Activated T-cell treated with anti-CD3 and anti-CD28 coated beads, Interleukin-2, amount 50 U/mL, for 4 hours (primary cell): ENCODE results near the gene CFDP1. TPM values are rescaled to one million over a fixed set of nuclear protein-coding genes. Genes with fewer than 3 reads are reported as not detected.
"Not testable (repeated sequence)": the region's sequence is repeated elsewhere in the genome, so short reads cannot be mapped to it uniquely, and the experiment has no call there.

Source experiments
- ATAC-seq, 2 donors: fragments of 200-7000 bp; cut with Tn5 transposase; one replicate each; pipeline ENCODE4 v1.10.0; 2021
- DNase-seq: peaks from one replicate; pipeline ENCODE4 v3.0.0-alpha.2; 2020
- H3K27me3 Mint-ChIP-seq: one replicate; pipeline ENCODE4 v1.8.0; 2021; ENCODE audit warnings: low read depth, mixed read lengths
- H3K36me3 Mint-ChIP-seq: one replicate; pipeline ENCODE4 v1.8.0; 2022; ENCODE audit warnings: mixed read lengths; ENCODE audit not compliant: insufficient read depth
- H3K4me1 Mint-ChIP-seq: one replicate; pipeline ENCODE4 v1.8.0; 2021; ENCODE audit warnings: low read depth, mixed read lengths
- H3K4me3 Mint-ChIP-seq: one replicate; pipeline ENCODE4 v1.8.0; 2021; ENCODE audit warnings: mild to moderate bottlenecking, moderate library complexity, mixed read lengths
- H3K9me3 Mint-ChIP-seq: one replicate; pipeline ENCODE4 v1.8.0; 2021; ENCODE audit warnings: mixed read lengths
- total RNA-seq, 3 donors: library from RNA; stranded (reverse); gene quantifications; one replicate each; pipeline ENCODE4 v1.2.1, GENCODE V29; 2021

CFDP1 gene
- total RNA-seq, 3 donors from 2014 or later, result 28.3 to 33.2 (median 28.6) TPM

- no peak overlapping the region for H3K4me3 Mint-ChIP-seq
- peaks cover 7% of the 10 kb centered on the region for H3K36me3 Mint-ChIP-seq
- H3K9me3 Mint-ChIP-seq, result no peaks in the 10 kb centered on the region
- no peaks in the 10 kb centered on the region for H3K4me1 Mint-ChIP-seq
- no peak for DNase-seq
- H3K27me3 Mint-ChIP-seq, result no peaks in the 10 kb centered on the region
- no peak for ATAC-seq
Measured at GRCh38 chr16:75445298-75445697, 12.0 kb upstream of the CFDP1 start.

GRCh38 chr16:75443298-75443697 lies 10.0 kb upstream of the CFDP1 start:
- Mint-ChIP-seq H3K9me3 (no peaks in the 10 kb centered on the region), H3K36me3 (peaks cover 7% of the 10 kb centered on the region), H3K4me1 (no peaks in the 10 kb centered on the region), H3K4me3 (no peak overlapping the region), H3K27me3 (no peaks in the 10 kb centered on the region)
- ATAC-seq (no peak), DNase-seq (no peak)

- Mint-ChIP-seq H3K27me3 (no peaks in the 10 kb centered on the region), H3K4me3 (peak overlapping the region; percentile 90), H3K4me1 (peaks cover 30% of the 10 kb centered on the region), H3K36me3 (peaks cover 7% of the 10 kb centered on the region), H3K9me3 (no peaks in the 10 kb centered on the region)
- peak; percentile 68 to 73 for ATAC-seq
- DNase-seq, result no peak
Measured at GRCh38 chr16:75433732-75434413, 570 bp upstream of the CFDP1 start.

- no peak overlapping the region for H3K4me3 Mint-ChIP-seq
- ATAC-seq, result no peak
Measured at GRCh38 chr16:75429621-75430403, 3.5 kb downstream of the CFDP1 start.

GRCh38 chr16:75426524-75426923 lies 6.8 kb downstream of the CFDP1 start:
- DNase-seq, H3K9me3 Mint-ChIP-seq, H3K27me3 Mint-ChIP-seq, H3K36me3 Mint-ChIP-seq, H3K4me3 Mint-ChIP-seq: not testable (repeated sequence)
- peak in 1 of 2 donors; percentile 25 for ATAC-seq
- H3K4me1 Mint-ChIP-seq, result peaks cover 32% of the 10 kb centered on the region

More at GRCh38 chr16:75429621-75430403, 3.5 kb downstream of the CFDP1 start:
- Mint-ChIP-seq H3K4me1 (peaks cover 43% of the 10 kb centered on the region), H3K36me3 (peaks cover 10% of the 10 kb centered on the region), H3K27me3 (no peaks in the 10 kb centered on the region), H3K9me3 (no peaks in the 10 kb centered on the region)
- DNase-seq, result no peak

GRCh38 chr16:75424105-75424762 lies 9.1 kb downstream of the CFDP1 start:
- H3K4me3 Mint-ChIP-seq, H3K36me3 Mint-ChIP-seq, DNase-seq, H3K9me3 Mint-ChIP-seq, H3K27me3 Mint-ChIP-seq, ATAC-seq: not testable (repeated sequence)
- peaks cover 34% of the 10 kb centered on the region for H3K4me1 Mint-ChIP-seq

- ATAC-seq (no peak), DNase-seq (no peak)
- Mint-ChIP-seq H3K36me3 (peaks cover 3% of the 10 kb centered on the region), H3K27me3 (no peaks in the 10 kb centered on the region), H3K4me1 (peaks cover 32% of the 10 kb centered on the region), H3K9me3 (no peaks in the 10 kb centered on the region), H3K4me3 (no peak overlapping the region)
Measured at GRCh38 chr16:75423723-75424104, 9.6 kb downstream of the CFDP1 start.

- no peak overlapping the region for H3K4me3 Mint-ChIP-seq
- no peaks in the 10 kb centered on the region for H3K27me3 Mint-ChIP-seq
- H3K36me3 Mint-ChIP-seq, result no peaks in the 10 kb centered on the region
- ATAC-seq (no peak), DNase-seq (no peak)
- peaks cover 34% of the 10 kb centered on the region for H3K4me1 Mint-ChIP-seq
- H3K9me3 Mint-ChIP-seq, result no peaks in the 10 kb centered on the region
Measured at GRCh38 chr16:75421820-75422126, 11.5 kb downstream of the CFDP1 start.

GRCh38 chr16:75420987-75421819 lies 12.1 kb downstream of the CFDP1 start:
- Mint-ChIP-seq H3K4me1 (peaks cover 30% of the 10 kb centered on the region), H3K9me3 (no peaks in the 10 kb centered on the region), H3K36me3 (no peaks in the 10 kb centered on the region), H3K27me3 (no peaks in the 10 kb centered on the region), H3K4me3 (peak overlapping the region; percentile 51)
- DNase-seq (no peak), ATAC-seq (peak; percentile 62 to 69)

- H3K27me3 Mint-ChIP-seq, result no peaks in the 10 kb centered on the region
- H3K36me3 Mint-ChIP-seq, result peaks cover 11% of the 10 kb centered on the region
- H3K9me3 Mint-ChIP-seq, result no peaks in the 10 kb centered on the region
- DNase-seq, result no peak
- H3K4me1 Mint-ChIP-seq, result peaks cover 40% of the 10 kb centered on the region
- ATAC-seq, result no peak
- no peak overlapping the region for H3K4me3 Mint-ChIP-seq
Measured at GRCh38 chr16:75416904-75417565, 16.3 kb downstream of the CFDP1 start.

GRCh38 chr16:75415169-75415905 lies 18.0 kb downstream of the CFDP1 start:
- Mint-ChIP-seq H3K9me3 (no peaks in the 10 kb centered on the region), H3K27me3 (no peaks in the 10 kb centered on the region), H3K36me3 (peaks cover 11% of the 10 kb centered on the region), H3K4me1 (peaks cover 27% of the 10 kb centered on the region), H3K4me3 (no peak overlapping the region)
- ATAC-seq, result peak; percentile 43 to 67
- DNase-seq, result no peak

GRCh38 chr16:75413951-75414350 lies 19.4 kb downstream of the CFDP1 start:
- no peaks in the 10 kb centered on the region for H3K9me3 Mint-ChIP-seq
- no peaks in the 10 kb centered on the region for H3K27me3 Mint-ChIP-seq
- ATAC-seq (no peak), DNase-seq (no peak)
- peaks cover 23% of the 10 kb centered on the region for H3K4me1 Mint-ChIP-seq
- no peak overlapping the region for H3K4me3 Mint-ChIP-seq
- H3K36me3 Mint-ChIP-seq, result peaks cover 14% of the 10 kb centered on the region

- DNase-seq (no peak), ATAC-seq (no peak)
- Mint-ChIP-seq H3K4me1 (peaks cover 8% of the 10 kb centered on the region), H3K9me3 (no peaks in the 10 kb centered on the region), H3K4me3 (no peak overlapping the region), H3K36me3 (peaks cover 11% of the 10 kb centered on the region), H3K27me3 (no peaks in the 10 kb centered on the region)
Measured at GRCh38 chr16:75406943-75407342, 26.4 kb downstream of the CFDP1 start.
